HCT116 (cell line): ENCODE results near the gene MOK. TPM values are rescaled to one million over a fixed set of nuclear protein-coding genes. Genes with fewer than 3 reads are reported as not detected.

ENCODE experiments used
- ATAC-seq: fragments of 200-7000 bp; cut with Tn5 transposase; 2 replicates; pipeline ENCODE4 v1.9.1; 2020; ENCODE audit warnings: mild to moderate bottlenecking, moderate library complexity
- BruUV-seq: library from RNA; stranded (reverse); fragments of 400-500 nt; replicated peaks from 2 replicates; lab custom pipeline; 2021; lab: Mats Ljungman, UMichigan
- CTCF ChIA-PET: fragments of 300-600 bp; sonication (Branson Sonifier 250); formaldehyde crosslinking; loops from one replicate; lab custom pipeline; 2021; ENCODE audit warnings: antibody characterized with exemption; lab: Charles Lee
- POLR2A ChIA-PET: fragments of 300-600, 350-600 bp; sonication (Branson Sonifier 250); formaldehyde crosslinking; loops from one replicate; lab custom pipeline; 2021; ENCODE audit warnings: antibody characterized with exemption; lab: Charles Lee
- RAD21 ChIA-PET, 2 experiments: fragments of 300-600 bp; sonication (Branson Sonifier 250); formaldehyde crosslinking; loops; one replicate each; lab custom pipeline; 2023; ENCODE audit warnings: low total read pairs in 2 of 2; ENCODE audit not compliant: uncharacterized antibody in 2 of 2, unreplicated experiment in 2 of 2, low non-redundant PET in 1 of 2; lab: Charles Lee
- DNase-seq: peaks from one replicate; pipeline ENCODE4 v3.0.0-alpha.2; 2010; ENCODE audit warnings: low read depth, low spot score
- H2AFZ ChIP-seq: fragments of 200-600 bp; shearing (Covaris generic), sonication (generic); 2 replicates; pipeline ENCODE4 v1.6.1; 2017; ENCODE audit warnings: low read depth, mixed run types, mixed read lengths, antibody characterized with exemption, low read length; ENCODE audit not compliant: poor library complexity, severe bottlenecking
- H3K27ac ChIP-seq: 2 replicates; pipeline ENCODE4 v1.5.1; 2012; ENCODE audit warnings: low read depth, low read length
- H3K27me3 ChIP-seq: fragments of 200-600 bp; sonication (generic); 2 replicates; pipeline ENCODE4 v1.6.1; 2016; ENCODE audit warnings: mixed run types, low read length, mixed read lengths; ENCODE audit not compliant: insufficient read depth
- H3K36me3 ChIP-seq, 2 experiments: fragments of 200-500 bp in 1 of 2; fragments of 200-600 bp in 1 of 2; sonication (Bioruptor generic) in 1 of 2; sonication (generic) in 1 of 2; 2 replicates each; pipeline versions ENCODE4 v1.5.1 to v1.6.1; 2014 to 2016; ENCODE audit warnings: low read length in 2 of 2, inconsistent platforms in 1 of 2, mixed read lengths in 1 of 2, mixed run types in 1 of 2; ENCODE audit not compliant: insufficient read depth in 2 of 2, control insufficient read depth in 1 of 2
- H3K4me1 ChIP-seq, 2 experiments: fragments of 200-600 bp in 1 of 2; sonication (generic) in 1 of 2; 2 replicates each; pipeline versions ENCODE4 v1.5.1 to v1.6.1; 2012 to 2017; ENCODE audit warnings: low read length in 2 of 2, inconsistent platforms in 1 of 2, mild to moderate bottlenecking in 1 of 2, mixed read lengths in 1 of 2, mixed run types in 1 of 2, moderate library complexity in 1 of 2; ENCODE audit not compliant: insufficient read depth in 2 of 2, control insufficient read depth in 1 of 2
- H3K4me2 ChIP-seq: fragments of 200-600 bp; sonication (generic); 2 replicates; pipeline ENCODE4 v1.6.1; 2017; ENCODE audit warnings: mixed run types, low read length, mixed read lengths
- H3K4me3 ChIP-seq, 2 experiments: fragments of 200-600 bp in 1 of 2; sonication (generic) in 1 of 2; replicated peaks in 1 of 2; 2 replicates each; pipeline ENCODE4 v1.5.1; 2011 to 2016; ENCODE audit warnings: low read length in 2 of 2, control low read depth in 1 of 2, low read depth in 1 of 2, mild to moderate bottlenecking in 1 of 2, mixed read lengths in 1 of 2, mixed run types in 1 of 2
- H3K79me2 ChIP-seq: fragments of 200-600 bp; sonication (generic); 2 replicates; pipeline ENCODE4 v1.6.1; 2017; ENCODE audit warnings: mild to moderate bottlenecking, mixed run types, low read length, moderate library complexity, mixed read lengths; ENCODE audit not compliant: insufficient read depth
- H3K9ac ChIP-seq: fragments of 200-600 bp; sonication (generic); 2 replicates; pipeline ENCODE4 v1.6.1; 2016; ENCODE audit warnings: low read length, mixed read lengths
- H3K9me2 ChIP-seq: fragments of 200-600 bp; sonication (generic), shearing (Covaris generic); 2 replicates; pipeline ENCODE4 v1.6.1; 2017; ENCODE audit warnings: mixed run types, mild to moderate bottlenecking, moderate library complexity; ENCODE audit not compliant: insufficient read depth
- H3K9me3 ChIP-seq, 2 experiments: fragments of 200-500 bp in 1 of 2; fragments of 200-600 bp in 1 of 2; sonication (Bioruptor generic) in 1 of 2; sonication (generic) in 1 of 2; 2 replicates each; pipeline ENCODE4 v1.6.1; 2014 to 2017; ENCODE audit warnings: low read length in 2 of 2, mixed read lengths in 2 of 2, inconsistent platforms in 1 of 2, low read depth in 1 of 2, mild to moderate bottlenecking in 1 of 2, mixed run types in 1 of 2, moderate library complexity in 1 of 2; ENCODE audit not compliant: control insufficient read depth in 1 of 2, insufficient read depth in 1 of 2
- H4K20me1 ChIP-seq: fragments of 200-600 bp; sonication (generic), shearing (Covaris generic); 2 replicates; pipeline ENCODE4 v1.6.1; 2017; ENCODE audit warnings: mixed run types, mild to moderate bottlenecking, moderate library complexity; ENCODE audit not compliant: insufficient read depth
- CEBPB ChIP-seq: IDR thresholded peaks from 2 replicates; pipeline ENCODE4 v1.6.1; 2012; ENCODE audit warnings: low read depth
- EZH2phosphoT487 ChIP-seq: fragments of 200-600 bp; IDR thresholded peaks from 2 replicates; pipeline ENCODE4 v1.6.1; 2018; ENCODE audit warnings: antibody characterized with exemption, borderline replicate concordance
- FOSL1 ChIP-seq: IDR thresholded peaks from 2 replicates; pipeline ENCODE4 v1.6.1; 2012; ENCODE audit warnings: low read depth
- JUND ChIP-seq: IDR thresholded peaks from 2 replicates; pipeline ENCODE4 v1.6.1; 2012
- MAX ChIP-seq: IDR thresholded peaks from 2 replicates; pipeline ENCODE4 v1.6.1; 2012
- RAD21 ChIP-seq: IDR thresholded peaks from 2 replicates; pipeline ENCODE4 v1.6.1; 2012; ENCODE audit warnings: low read depth, mild to moderate bottlenecking
- REST ChIP-seq: IDR thresholded peaks from 2 replicates; pipeline ENCODE4 v1.6.1; 2012; ENCODE audit warnings: low read depth
- SP1 ChIP-seq: IDR thresholded peaks from 2 replicates; pipeline ENCODE4 v1.6.1; 2012; ENCODE audit warnings: low read depth
- SRF ChIP-seq: IDR thresholded peaks from 2 replicates; pipeline ENCODE4 v1.6.1; 2012; ENCODE audit warnings: low read depth
- YY1 ChIP-seq: IDR thresholded peaks from 2 replicates; pipeline ENCODE4 v1.6.1; 2011; ENCODE audit warnings: low read length, low read depth, moderate library complexity, mild to moderate bottlenecking; ENCODE audit not compliant: insufficient replicate concordance; ENCODE audit errors: extremely low read depth
- ZBTB33 ChIP-seq: IDR thresholded peaks from 2 replicates; pipeline ENCODE4 v1.6.1; 2011; ENCODE audit warnings: mild to moderate bottlenecking, low read length, moderate library complexity; ENCODE audit not compliant: insufficient replicate concordance; ENCODE audit errors: extremely low read depth
- ZFX ChIP-seq: fragments of 450-650 bp; IDR thresholded peaks from 2 replicates; pipeline ENCODE4 v1.6.1; 2017
- ZNF274 ChIP-seq: fragments of 200-500 bp; sonication (Bioruptor generic); IDR thresholded peaks from 2 replicates; pipeline ENCODE4 v1.6.1; 2014; ENCODE audit warnings: mild to moderate bottlenecking, low read depth, low read length, inconsistent platforms
- intact Hi-C: fragments of 100-400 bp; cut with micrococcal nuclease; formaldehyde crosslinking; loops from 2 replicates; pipeline ENCODE4 v1.10.0; 2022
- total RNA-seq: library from RNA; stranded (reverse); gene quantifications from one replicate; pipeline ENCODE4 v1.2.1, GENCODE V29; 2021; ENCODE audit not compliant: unreplicated experiment

Gene MOK
- total RNA-seq, 1 experiment from 2014 or later = 9.4 TPM

GRCh38 chr14:102264775-102265174, 40.2 kb downstream of the MOK start:
- intact Hi-C loops = no loop called here
- H3K9ac ChIP-seq = no peak overlapping the region
- H3K27ac ChIP-seq = no peak overlapping the region
- H3K9me3 ChIP-seq = no peaks in the 10 kb centered on the region
- H3K4me2 ChIP-seq = no peak overlapping the region
- no peak overlapping the region for H2AFZ ChIP-seq
- BruUV-seq = no TSS peak
- POLR2A ChIA-PET = interaction anchor here (1.0 kb wide), 1 partner anchor 18 kb away, joined by 4 read pairs; no protein-coding TSS in a partner anchor
- TF ChIP-seq SP1 (no peak), MAX (no peak), CEBPB (no peak), EZH2phosphoT487 (no peak), ZFX (no peak), RAD21 (no peak), SRF (no peak), REST (no peak), JUND (no peak), ZBTB33 (no peak), FOSL1 (no peak), YY1 (no peak), ZNF274 (no peak)
- H4K20me1 ChIP-seq = no peaks in the 10 kb centered on the region
- CTCF ChIA-PET = no interaction called here
- H3K36me3 ChIP-seq = no peaks in the 10 kb centered on the region
- no peaks in the 10 kb centered on the region for H3K27me3 ChIP-seq
- DNase-seq = no peak
- ATAC-seq = no peak
- no peak overlapping the region for H3K4me3 ChIP-seq
- no peaks in the 10 kb centered on the region for H3K9me2 ChIP-seq
- H3K79me2 ChIP-seq = no peaks in the 10 kb centered on the region
- H3K4me1 ChIP-seq = peaks cover 0 to 15% of the 10 kb centered on the region in 2 experiments; a peak in 2 of 4 replicates
- RAD21 ChIA-PET = no interaction called here
